NCI-H345 treated with DMSO at 0.1 percent for 48 hours (cell line): ENCODE data around the gene TP53TG5.
A peak's percentile ranks its signal among the peaks of the same experiment; 100 is the strongest.
"Not testable (repeated sequence)": the region's sequence is repeated elsewhere in the genome, so short reads cannot be mapped to it uniquely, and the experiment has no call there.

ENCODE experiments used
- DNase-seq: peaks from one replicate; lab custom pipeline; 2025; ENCODE audit not compliant: unreplicated experiment; lab: John Stamatoyannopoulos, UW

Gene TP53TG5

GRCh38 chr20:45366631-45367030 is 11.5 kb downstream of the TP53TG5 start:
- no peak for DNase-seq

GRCh38 chr20:45366192-45366591 is 11.9 kb downstream of the TP53TG5 start:
- no peak for DNase-seq

DNA sequence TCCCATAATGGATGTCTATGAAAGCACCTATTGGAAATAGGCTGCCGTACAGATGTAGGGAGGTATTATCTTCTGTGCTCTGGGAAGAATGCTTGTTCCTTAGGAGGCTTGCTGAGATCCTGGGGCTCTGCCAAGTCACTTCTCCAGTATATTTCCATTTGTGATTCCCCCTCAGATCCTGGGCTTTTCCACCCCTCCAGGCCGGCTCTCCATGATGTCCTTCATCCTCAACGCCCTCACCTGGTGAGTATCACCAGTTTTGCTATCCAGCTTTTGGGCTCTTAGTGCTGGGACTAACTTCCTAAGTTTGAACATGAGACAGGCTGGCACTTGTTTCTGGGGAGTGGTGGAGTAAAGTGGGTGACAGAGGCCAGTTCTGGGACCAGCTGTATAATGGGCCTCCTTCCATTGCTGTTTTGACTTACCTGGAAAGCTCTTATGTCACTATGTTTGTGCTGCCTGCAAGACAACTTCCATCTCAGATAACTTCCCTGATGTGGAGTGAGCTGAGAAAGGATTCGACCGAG is 12.6 kb downstream of the TP53TG5 start:
- no peak for DNase-seq

GRCh38 chr20:45363611-45364492 is 14.3 kb downstream of the TP53TG5 start:
- no peak for DNase-seq

DNA sequence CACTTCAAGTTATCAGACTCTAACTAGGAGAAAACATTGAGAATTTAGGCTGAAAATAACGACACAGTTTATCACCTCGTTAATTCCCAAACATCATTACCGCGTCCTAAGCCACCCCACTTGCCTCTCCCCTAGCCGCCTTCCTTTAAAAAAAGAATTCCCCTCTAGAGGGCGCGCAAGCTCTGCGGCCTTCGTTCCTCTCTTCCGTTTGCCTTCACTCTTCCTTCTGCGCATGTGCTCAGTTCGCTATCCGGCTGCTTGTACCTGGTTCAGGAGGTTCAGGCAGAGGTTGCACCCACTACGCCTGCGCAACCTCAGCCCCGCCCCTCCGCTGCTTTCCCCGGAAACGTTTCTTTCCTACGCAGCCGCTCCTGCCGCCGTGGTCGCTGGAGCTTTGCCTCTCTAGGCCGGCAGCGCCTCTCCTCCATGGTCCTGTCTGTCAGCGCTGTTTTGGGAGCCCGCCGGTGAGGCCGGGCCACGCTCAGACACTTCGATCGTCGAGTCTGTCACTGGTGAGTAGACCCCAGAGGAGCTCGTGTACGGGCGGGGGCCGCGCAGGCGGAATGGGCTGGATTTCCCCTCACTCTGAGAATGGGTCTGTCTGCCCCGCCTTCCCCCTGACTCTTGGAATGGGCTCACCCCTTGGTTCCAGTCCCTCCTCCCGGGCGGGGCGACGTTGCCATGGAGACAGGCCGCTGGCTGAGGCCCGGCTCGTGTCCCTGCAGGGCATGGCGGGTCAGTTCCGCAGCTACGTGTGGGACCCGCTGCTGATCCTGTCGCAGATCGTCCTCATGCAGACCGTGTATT is 15.1 kb downstream of the TP53TG5 start, which contains the start of gene SYS1:
Gene SYS1 (plus strand): TSS at position 353 of the 807 bp plus-strand sequence. CDS start 376 bp downstream, at position 729.
- DNase-seq, result peak; percentile 99

DNA sequence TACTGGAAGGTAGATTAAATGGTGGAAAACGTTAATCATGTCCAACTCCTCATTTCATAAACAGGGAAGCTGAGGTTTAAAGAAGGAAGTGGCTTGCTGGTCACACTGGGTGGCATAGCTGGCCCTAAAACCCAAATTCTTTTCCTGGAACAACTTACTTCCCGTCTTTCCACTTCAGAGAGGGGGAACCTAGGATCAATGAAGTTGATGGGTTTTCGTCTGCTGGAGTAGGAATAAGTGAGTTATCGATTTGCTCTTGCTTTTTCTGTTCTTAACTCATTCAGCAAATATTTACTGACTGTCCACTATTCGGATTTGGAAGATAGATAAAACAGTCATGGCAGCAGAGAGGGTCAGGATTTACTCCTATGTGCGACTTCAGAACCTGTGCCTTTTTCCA is 16.3 kb downstream of the TP53TG5 start:
- no peak for DNase-seq

DNA sequence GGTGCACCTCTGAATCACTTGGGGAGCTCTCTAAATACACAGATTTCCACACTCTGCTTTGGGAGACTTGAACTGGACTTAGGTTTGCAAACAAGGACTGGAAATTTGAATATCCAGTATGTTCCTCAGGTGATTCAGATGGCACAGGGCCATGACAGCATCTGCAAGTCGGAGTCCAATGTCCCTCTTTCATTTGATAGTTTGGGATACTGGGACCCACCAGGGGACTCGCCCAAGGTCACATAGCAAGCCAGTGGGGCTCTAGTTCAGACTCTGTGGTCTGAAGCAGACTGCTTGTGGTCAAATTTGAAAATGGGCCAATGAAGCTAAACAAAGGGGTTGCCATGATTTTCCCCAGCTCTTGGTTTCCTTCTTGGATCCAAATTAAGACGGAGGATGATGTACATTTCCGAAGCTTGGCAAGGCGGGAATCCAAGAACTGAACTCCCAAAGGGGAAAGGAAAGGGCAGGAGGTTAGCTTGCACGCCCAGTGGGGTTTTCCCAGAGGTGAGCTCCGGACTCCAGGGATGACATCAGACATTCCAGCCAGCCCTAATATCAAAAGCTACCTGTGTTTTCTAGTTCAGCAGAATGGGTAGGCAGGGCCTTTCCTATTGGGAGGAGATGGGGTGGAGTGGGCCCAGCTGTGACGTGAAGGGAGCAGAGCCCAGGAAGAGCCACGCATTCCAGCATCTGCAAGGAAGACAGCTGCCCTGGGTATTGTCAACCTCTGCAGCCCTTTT is 18.5 kb downstream of the TP53TG5 start:
- DNase-seq, result no peak

DNA sequence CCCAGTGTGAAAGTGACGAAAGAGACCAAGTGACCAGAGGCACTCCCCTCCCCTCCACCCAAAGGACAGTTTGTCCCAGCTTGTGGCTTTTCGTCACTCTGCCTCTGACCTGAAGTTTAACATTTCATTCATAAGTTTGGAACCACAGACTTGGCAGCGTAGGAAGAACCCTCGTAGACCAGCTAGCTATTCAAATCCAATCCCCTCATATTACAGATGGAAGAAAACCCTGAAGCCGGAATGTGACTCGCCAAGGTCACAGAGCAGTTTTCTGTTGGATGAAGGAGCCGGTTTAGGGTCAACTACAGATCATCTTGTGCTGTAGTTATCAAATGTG is 19.1 kb downstream of the TP53TG5 start:
- no peak for DNase-seq

GRCh38 chr20:45358282-45359068 is 19.6 kb downstream of the TP53TG5 start:
- no peak for DNase-seq

DNA sequence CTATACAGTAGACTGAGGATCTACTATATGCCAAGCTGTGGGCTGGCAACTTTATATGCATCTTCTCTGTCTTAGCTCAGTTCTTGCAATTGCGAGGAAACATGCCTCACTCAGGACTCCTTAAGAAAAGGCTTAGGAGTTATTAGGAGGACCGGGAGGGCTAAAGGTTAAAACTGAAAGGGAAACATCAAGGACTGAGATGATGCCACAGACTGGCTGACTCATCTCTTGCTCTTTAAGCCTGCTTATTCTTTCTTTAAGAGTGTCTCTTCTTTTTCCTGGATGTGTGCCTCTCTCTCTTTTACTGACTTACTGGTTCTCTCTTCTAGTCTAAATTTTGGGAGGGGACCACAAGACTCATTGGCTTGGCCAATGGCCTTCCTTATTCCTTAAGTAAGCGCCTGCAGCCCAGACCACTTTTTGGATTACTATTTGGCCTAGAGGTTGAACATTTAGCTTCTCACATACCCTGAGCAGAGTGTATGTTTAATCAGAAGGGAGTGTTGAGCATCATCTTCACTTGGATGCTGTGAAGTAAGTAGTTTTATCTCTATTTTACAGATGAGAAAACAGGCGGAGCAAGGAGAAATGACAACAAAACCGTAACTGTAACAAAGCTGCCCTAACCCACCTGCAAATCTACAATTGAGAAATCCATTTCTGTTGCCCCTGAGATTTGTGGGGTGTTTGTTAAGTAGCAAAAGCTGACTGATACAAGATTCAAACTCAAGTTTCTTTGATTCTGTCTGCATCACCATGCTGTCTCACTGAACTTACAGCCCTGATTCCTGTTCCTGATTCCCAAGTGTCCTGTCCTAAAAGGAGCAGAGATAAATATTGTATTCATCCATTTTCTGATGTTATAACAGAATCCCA is 22.7 kb downstream of the TP53TG5 start:
- DNase-seq, result no peak

- no peak for DNase-seq
Observed at GRCh38 chr20:45354423-45355208, 23.5 kb downstream of the TP53TG5 start.

DNA sequence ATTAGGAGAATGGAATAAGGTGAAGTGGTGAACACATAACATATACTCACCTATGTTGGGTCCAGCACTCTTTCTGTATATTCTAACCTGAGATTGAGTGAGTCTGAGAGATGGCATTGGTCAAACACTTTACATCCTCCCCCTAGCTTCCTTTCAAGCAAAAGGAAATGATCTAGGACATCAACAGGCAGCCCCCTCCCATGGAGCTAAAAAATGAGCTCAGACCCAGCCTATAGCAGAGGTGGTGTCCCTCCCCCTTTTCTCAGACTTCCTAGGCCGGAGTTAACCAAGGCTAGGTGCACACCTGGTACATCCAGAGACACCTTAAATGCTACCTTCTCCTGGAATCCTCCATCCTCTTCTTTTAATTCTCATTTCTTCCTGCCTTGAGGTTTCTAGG is 24.4 kb downstream of the TP53TG5 start:
- no peak for DNase-seq

GRCh38 chr20:45352729-45353128 is 25.4 kb downstream of the TP53TG5 start:
- DNase-seq, result no peak

DNA sequence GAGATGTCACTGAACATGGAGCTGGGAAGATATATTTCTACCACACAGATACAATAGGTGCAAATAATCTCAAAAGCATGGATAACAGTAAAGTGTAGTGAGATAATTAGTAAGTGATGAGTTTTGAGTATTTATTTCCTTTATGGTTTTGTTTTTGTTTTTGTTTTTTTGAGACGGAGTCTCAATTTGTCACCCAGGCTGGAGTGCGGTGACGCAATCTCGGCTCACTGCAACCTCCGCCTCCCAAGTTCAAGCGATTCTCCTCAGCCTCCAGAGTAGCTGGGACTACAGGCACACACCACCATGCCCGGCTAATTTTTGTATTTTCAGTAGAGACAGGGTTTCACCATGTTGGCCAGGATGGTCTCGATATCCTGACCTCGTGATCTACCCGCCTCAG is 27.3 kb downstream of the TP53TG5 start:
- DNase-seq, result not testable (repeated sequence)

DNA sequence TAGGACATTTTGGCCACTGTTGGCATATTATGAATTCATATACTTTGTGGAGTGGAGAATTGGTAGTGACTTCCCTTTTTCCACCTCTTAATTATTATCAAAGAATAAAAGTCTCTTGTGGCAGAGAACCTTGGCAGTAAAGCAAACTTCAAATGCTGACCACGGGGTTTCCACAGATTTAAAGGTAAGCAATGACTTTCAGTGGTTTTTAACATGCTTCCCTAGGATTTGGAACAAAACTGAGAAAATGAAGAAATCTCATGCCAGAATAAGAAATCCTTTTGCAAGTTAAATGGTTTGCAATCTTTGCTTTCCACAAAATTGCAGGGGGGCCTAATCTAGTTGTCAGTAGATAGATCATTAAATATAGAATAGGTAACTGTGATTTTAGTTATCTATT is 27.9 kb downstream of the TP53TG5 start:
- no peak for DNase-seq

GRCh38 chr20:45347936-45348778 is 30.0 kb downstream of the TP53TG5 start, which contains the start of gene SDC4:
Gene SDC4, minus strand, starts transcription at chr20:45348424. Its CDS starts 40 bp downstream, at chr20:45348384.
- DNase-seq, result peak; percentile 58

DNA sequence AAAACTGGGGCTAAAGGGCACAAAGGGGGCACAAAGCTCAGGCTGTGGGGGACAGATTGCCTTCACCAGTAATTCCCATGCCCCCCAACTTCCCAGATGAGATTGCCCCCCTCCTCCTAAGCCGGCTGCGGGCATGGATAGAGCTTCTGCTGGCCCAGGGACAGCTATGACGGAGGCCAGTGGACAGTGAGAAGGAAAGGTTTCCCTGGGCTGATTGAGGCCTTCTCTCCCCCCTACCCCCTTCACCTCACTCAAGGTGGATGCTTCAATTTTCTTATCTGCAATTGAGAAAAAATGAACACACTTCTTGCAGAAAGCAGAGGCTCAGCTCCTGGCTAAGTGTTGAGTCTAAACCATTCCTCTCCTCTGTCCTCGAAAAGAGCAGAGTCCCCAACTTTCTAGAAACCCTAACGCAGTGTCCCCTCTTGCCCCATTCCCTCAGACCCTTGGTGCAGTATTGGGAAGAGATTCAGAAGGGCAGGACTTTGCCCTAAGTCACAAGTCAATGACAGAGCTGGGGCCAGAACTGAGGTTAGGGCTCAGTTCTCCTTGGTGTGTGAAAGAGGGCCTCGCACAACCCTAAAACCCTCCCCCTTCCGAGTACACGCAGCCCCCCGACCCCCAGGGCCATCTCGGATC is 30.7 kb downstream of the TP53TG5 start:
- no peak for DNase-seq
